ENCODE data around the gene HAND2.

Gene HAND2

GRCh38 chr4:173500841-173501591, 29.0 kb downstream of the HAND2 start:
- no peak for DNase-seq

- no peak for DNase-seq
Observed at GRCh38 chr4:173499658-173500535, 30.1 kb downstream of the HAND2 start.

GRCh38 chr4:173498771-173499170, 31.3 kb downstream of the HAND2 start:
- no peak for DNase-seq

GRCh38 chr4:173498023-173498422, 32.0 kb downstream of the HAND2 start:
- no peak for DNase-seq

GRCh38 chr4:173494013-173494970, 35.7 kb downstream of the HAND2 start:
- DNase-seq: no peak

GRCh38 chr4:173493041-173493440, 37.0 kb downstream of the HAND2 start:
- DNase-seq: no peak

GRCh38 chr4:173492315-173492714, 37.7 kb downstream of the HAND2 start:
- no peak for DNase-seq

GRCh38 chr4:173490817-173491528, 39.1 kb downstream of the HAND2 start:
- no peak for DNase-seq

GRCh38 chr4:173490256-173490655, 39.8 kb downstream of the HAND2 start:
- DNase-seq: no peak

GRCh38 chr4:173489514-173489913, 40.5 kb downstream of the HAND2 start:
- no peak for DNase-seq

GRCh38 chr4:173488656-173489055, 41.4 kb downstream of the HAND2 start:
- DNase-seq: no peak

GRCh38 chr4:173488074-173488473, 42.0 kb downstream of the HAND2 start:
- DNase-seq: no peak

- DNase-seq: no peak
Observed at GRCh38 chr4:173486714-173487392, 43.2 kb downstream of the HAND2 start.

- no peak for DNase-seq
Observed at GRCh38 chr4:173485164-173485563, 44.9 kb downstream of the HAND2 start.

GRCh38 chr4:173482330-173482931, 47.6 kb downstream of the HAND2 start:
- no peak for DNase-seq

GRCh38 chr4:173478913-173479283, 51.1 kb downstream of the HAND2 start:
- no peak for DNase-seq

GRCh38 chr4:173478201-173478912, 51.7 kb downstream of the HAND2 start:
- no peak for DNase-seq

- DNase-seq: no peak
Observed at GRCh38 chr4:173477016-173477415, 53.0 kb downstream of the HAND2 start.
